PC-9 (cell line): ENCODE measurements around the gene EPC2.

ENCODE experiments used
- CTCF ChIP-seq: fragments of 200-600 bp; sonication (generic); conservative IDR thresholded peaks from 2 replicates; pipeline ENCODE4 v1.6.1; 2017; ENCODE audit warnings: mixed run types, antibody characterized with exemption, mild to moderate bottlenecking, moderate library complexity
- EZH2 ChIP-seq: fragments of 200-600 bp; sonication (generic); IDR thresholded peaks from 2 replicates; pipeline ENCODE4 v1.8.0; 2017; ENCODE audit warnings: antibody characterized with exemption, low read depth

GRCh38 chr2:148781544-148781943, 137.0 kb downstream of the EPC2 start:
- TF ChIP-seq CTCF: no peak
- TF ChIP-seq EZH2: no peak
